Activated naive CD8-positive, alpha-beta T cell treated with anti-CD3 and anti-CD28 coated beads, Interleukin-2, amount 10 ng/mL, durations not matched to agents 7 days and 5 days (primary cell): Measurements from ENCODE around the gene RSL24D1. TPM values are rescaled to one million over a fixed set of nuclear protein-coding genes. Genes with fewer than 3 reads are reported as not detected.
A peak's percentile ranks its signal among the peaks of the same experiment; 100 is the strongest.
"Not testable (repeated sequence)": the region's sequence is repeated elsewhere in the genome, so short reads cannot be mapped to it uniquely, and the experiment has no call there.

Experiments used
- ATAC-seq: fragments of 150-1000 bp; cut with Tn5 transposase; one replicate; pipeline ENCODE4 v1.10.0; 2021; ENCODE audit warnings: low read depth, moderate library complexity
- POLR2A ChIA-PET: fragments of 350-600 bp; sonication (Branson Sonifier 250); formaldehyde crosslinking; loops from one replicate; lab custom pipeline; 2021; ENCODE audit warnings: antibody characterized with exemption; lab: Charles Lee
- DNase-seq: peaks from one replicate; pipeline ENCODE4 v3.0.0; 2021
- H3K27ac Mint-ChIP-seq: one replicate; pipeline ENCODE4 v1.8.0; 2022; ENCODE audit warnings: mild to moderate bottlenecking, mixed read lengths
- H3K27me3 Mint-ChIP-seq: one replicate; pipeline ENCODE4 v1.8.0; 2022; ENCODE audit warnings: mild to moderate bottlenecking, moderate library complexity, mixed read lengths
- H3K36me3 Mint-ChIP-seq: one replicate; pipeline ENCODE4 v1.8.0; 2021; ENCODE audit warnings: mild to moderate bottlenecking, mixed read lengths
- H3K4me1 Mint-ChIP-seq: one replicate; pipeline ENCODE4 v1.8.0; 2021; ENCODE audit warnings: mixed read lengths
- H3K4me3 Mint-ChIP-seq: one replicate; pipeline ENCODE4 v1.8.0; 2022; ENCODE audit warnings: mild to moderate bottlenecking, moderate library complexity, mixed read lengths
- H3K9me3 Mint-ChIP-seq: one replicate; pipeline ENCODE4 v1.8.0; 2021; ENCODE audit warnings: mixed read lengths
- total RNA-seq, 2 experiments: library from RNA; stranded (reverse); gene quantifications; one replicate each; pipeline ENCODE4 v1.2.3, GENCODE V29; 2021

RSL24D1 gene
- total RNA-seq, 2 experiments from 2014 or later = 90.8 to 96.0 TPM

DNA sequence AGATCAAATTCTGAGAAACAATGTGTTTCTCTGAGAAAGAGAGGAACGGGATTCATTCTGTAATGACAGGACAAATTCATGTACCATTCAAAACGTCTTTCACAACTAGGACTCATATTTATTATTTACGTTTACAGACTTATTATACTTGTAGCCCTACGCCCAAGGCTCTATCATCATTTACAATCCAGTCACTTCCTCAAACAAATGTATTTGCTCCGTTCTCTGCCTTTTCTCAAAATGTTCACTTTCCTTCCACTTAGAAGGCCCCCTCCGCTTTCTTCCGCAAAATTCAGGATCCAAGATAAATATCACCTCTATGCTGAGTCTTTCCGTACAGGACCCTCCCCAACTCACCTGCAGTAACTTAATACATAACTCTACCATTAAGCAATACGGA, 745 bp downstream of the RSL24D1 start:
- Mint-ChIP-seq H3K27me3 (no peaks in the 10 kb centered on the region), H3K4me3 (no peak overlapping the region), H3K36me3 (peaks cover 19% of the 10 kb centered on the region), H3K9me3 (peaks cover 2% of the 10 kb centered on the region), H3K27ac (no peak overlapping the region), H3K4me1 (peaks cover 16% of the 10 kb centered on the region)
- no peak for ATAC-seq
- POLR2A ChIA-PET = no interaction called here
- DNase-seq = no peak

GRCh38 chr15:55194256-55194655, 2.5 kb downstream of the RSL24D1 start:
- Mint-ChIP-seq H3K27ac (no peak overlapping the region), H3K4me3 (no peak overlapping the region), H3K36me3 (peaks cover 18% of the 10 kb centered on the region), H3K27me3 (no peaks in the 10 kb centered on the region), H3K4me1 (peaks cover 16% of the 10 kb centered on the region), H3K9me3 (peaks cover under 1% of the 10 kb centered on the region)
- ATAC-seq (no peak), DNase-seq (no peak)
- POLR2A ChIA-PET = no interaction called here

DNA sequence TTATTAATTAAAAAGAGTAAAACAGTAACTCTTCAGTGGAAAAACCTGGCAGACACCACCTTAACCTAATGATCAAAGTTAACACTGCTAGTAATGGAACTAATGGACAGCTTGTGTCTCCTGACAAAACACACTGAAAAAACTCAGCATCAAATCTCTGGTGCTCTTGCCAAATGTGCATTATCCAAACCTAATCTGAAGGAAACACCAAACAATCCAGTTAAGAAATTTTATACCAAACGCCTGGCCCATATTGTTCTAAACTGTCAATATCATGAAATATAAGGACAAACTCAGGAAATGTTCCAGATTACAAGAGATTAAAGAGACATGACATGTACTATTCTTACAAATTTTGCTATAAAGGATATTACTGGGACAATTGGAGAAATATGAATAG, 10.4 kb downstream of the RSL24D1 start:
- Mint-ChIP-seq H3K9me3 (no peaks in the 10 kb centered on the region), H3K4me1 (peaks cover 19% of the 10 kb centered on the region), H3K27ac (no peak overlapping the region), H3K4me3 (no peak overlapping the region), H3K27me3 (no peaks in the 10 kb centered on the region), H3K36me3 (peaks cover 33% of the 10 kb centered on the region)
- ATAC-seq (no peak), DNase-seq (no peak)
- POLR2A ChIA-PET = no interaction called here

DNA sequence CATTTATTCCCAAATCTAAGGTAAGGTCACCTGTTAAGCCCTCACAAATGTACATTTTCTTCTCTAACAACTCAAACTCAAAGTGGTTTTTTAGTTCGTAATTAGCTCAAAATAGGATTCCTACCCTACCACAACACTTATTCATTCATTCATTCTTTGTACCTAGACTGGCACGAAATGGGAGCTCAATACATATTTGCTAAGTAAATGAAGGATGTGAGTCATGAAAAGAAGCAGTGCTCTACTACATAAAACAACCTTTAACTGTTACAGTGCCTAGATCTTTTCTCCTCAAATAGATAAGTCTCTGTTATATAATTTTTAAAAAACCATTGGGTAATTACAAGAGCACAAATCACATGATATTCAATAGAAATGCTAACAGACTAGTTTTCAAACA, 13.1 kb downstream of the RSL24D1 start:
- POLR2A ChIA-PET = interaction anchor here (0.6 kb wide), 1 partner anchor 253 kb away, joined by 3 read pairs; no protein-coding TSS in a partner anchor
- H3K4me3 Mint-ChIP-seq = no peak overlapping the region
- no peaks in the 10 kb centered on the region for H3K27me3 Mint-ChIP-seq
- peaks cover 15% of the 10 kb centered on the region for H3K4me1 Mint-ChIP-seq
- no peak overlapping the region for H3K27ac Mint-ChIP-seq
- no peaks in the 10 kb centered on the region for H3K9me3 Mint-ChIP-seq
- DNase-seq (no peak), ATAC-seq (no peak)
- peaks cover 28% of the 10 kb centered on the region for H3K36me3 Mint-ChIP-seq

DNA sequence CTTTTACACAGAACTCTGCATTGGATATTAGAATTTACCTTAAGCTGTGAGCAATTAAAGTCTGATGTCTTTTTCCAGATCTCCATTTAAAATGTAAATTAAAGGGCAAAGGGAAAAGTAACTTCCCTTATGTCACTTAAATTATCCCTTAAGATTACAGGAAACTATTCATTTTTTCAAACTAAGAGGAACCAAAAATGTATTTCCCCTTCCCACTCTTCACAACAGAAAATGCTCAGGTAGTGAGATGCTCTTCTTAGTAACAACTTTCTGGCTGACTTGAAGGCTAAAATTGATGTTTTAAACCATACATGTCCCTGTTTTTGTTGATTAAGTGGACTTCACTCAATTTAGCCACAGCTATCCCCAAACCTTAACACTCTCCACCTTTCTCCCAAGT, 17.6 kb downstream of the RSL24D1 start:
- H3K4me3 Mint-ChIP-seq = no peak overlapping the region
- H3K36me3 Mint-ChIP-seq = peaks cover 14% of the 10 kb centered on the region

DNA sequence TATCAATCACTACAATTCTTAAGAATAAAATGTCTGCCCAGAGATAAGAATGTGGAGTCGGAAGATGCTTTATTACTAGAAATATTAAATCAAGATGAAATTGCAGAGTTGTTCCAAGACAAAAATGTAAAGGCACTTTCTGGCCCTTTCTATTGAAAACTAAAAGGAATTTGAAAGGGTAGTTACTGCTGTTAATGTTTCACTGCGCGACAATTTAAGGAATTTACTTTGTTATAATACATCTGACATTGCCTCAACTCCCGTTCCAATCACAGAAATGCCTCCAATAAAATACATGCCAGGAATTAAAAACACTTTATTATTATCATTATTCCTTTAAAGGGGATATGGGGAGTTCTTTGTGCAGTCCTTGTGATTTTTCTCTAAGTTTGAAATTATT, 26.4 kb downstream of the RSL24D1 start:
- H3K4me3 Mint-ChIP-seq = no peak overlapping the region
- H3K36me3 Mint-ChIP-seq = no peaks in the 10 kb centered on the region
- no peaks in the 10 kb centered on the region for H3K9me3 Mint-ChIP-seq
- DNase-seq (no peak), ATAC-seq (no peak)
- H3K4me1 Mint-ChIP-seq = no peaks in the 10 kb centered on the region
- no peaks in the 10 kb centered on the region for H3K27me3 Mint-ChIP-seq
- POLR2A ChIA-PET = no interaction called here
- no peak overlapping the region for H3K27ac Mint-ChIP-seq

More for the DNA sequence above, 17.6 kb downstream of the RSL24D1 start:
- Mint-ChIP-seq H3K4me1 (peaks cover under 1% of the 10 kb centered on the region), H3K9me3 (no peaks in the 10 kb centered on the region), H3K27ac (no peak overlapping the region), H3K27me3 (no peaks in the 10 kb centered on the region)
- no peak for ATAC-seq
- no peak for DNase-seq
- POLR2A ChIA-PET = interaction anchor here (0.7 kb wide), 1 partner anchor 17 kb away, joined by 3 read pairs; the partner anchor contains the start of gene RSL24D1

DNA sequence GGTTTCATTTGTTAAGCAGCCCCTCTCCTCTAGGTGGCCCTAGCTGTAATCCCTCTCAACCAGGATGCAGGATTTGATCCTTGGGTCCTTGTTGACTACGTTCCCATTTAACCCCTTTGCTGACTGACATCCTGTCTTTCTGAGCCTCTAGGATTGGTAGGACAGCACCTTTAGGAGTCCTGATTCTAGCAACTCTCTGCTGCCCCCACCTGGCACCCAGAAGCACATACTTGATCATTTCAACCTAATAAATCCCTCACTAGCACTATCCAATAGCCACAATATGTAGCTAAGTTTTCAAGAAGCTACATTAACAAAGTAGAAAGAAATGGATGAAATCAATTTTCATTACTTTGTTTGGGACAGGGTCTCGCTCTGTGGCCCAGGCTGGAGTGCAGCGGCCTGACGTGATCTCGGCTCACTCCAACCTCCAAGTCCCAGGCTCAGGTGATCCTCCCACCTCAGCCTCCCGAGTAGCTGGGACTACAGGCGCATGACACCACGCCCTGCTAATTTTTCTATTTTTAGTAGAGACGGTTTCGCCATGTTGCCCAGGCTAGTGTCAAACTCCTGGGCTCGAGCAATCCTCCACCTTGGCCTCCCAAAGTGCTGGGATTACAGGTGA, 28.3 kb downstream of the RSL24D1 start:
- POLR2A ChIA-PET = no interaction called here
- H3K36me3 Mint-ChIP-seq = no peaks in the 10 kb centered on the region
- ATAC-seq = peak; percentile 67
- peak; percentile 59 for DNase-seq
- H3K27me3 Mint-ChIP-seq = no peaks in the 10 kb centered on the region
- H3K9me3 Mint-ChIP-seq = no peaks in the 10 kb centered on the region
- H3K27ac Mint-ChIP-seq = no peak overlapping the region
- no peak overlapping the region for H3K4me3 Mint-ChIP-seq
- H3K4me1 Mint-ChIP-seq = no peaks in the 10 kb centered on the region

DNA sequence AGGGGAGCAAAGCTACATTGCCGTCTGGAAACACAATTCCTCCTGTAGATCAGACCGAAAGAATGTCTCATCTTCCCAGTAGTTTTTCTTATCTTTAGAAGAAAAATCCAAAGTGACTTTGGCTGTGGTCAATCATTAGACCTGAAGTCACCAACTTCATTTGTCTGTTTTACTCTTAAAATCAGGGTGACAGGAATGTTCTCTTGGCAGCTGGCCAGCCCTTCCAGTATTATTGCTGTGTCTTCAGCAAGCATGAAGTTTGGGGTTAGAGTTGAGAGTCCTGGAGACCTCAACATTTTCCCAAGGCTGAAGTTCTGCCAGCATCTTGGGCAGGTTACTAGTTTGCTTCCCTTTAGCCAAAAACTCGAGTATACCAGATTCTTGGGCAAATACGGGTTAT, 32.5 kb downstream of the RSL24D1 start:
- H3K9me3 Mint-ChIP-seq = no peaks in the 10 kb centered on the region
- POLR2A ChIA-PET = no interaction called here

DNA sequence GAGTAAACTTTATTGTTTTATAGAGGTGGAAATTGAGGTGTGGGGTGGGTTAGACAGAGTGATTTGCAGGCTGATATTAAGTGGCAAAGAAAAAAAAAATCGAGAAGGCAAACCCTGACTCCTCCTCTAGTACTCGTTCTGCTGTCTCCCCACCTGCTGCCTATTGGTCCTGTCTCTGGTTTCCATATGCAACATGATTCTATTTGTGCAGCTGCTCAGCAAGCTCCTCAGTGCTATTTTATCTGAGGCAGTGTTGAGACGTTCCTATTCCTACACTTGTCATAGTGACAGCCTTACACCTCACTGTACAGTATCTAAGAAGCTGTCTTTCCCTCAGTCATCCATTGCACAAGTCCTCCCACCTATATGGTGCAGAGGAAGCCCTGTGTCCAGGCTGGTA, 45.1 kb downstream of the RSL24D1 start:
- no peak overlapping the region for H3K4me3 Mint-ChIP-seq
- POLR2A ChIA-PET = no interaction called here
- H3K9me3 Mint-ChIP-seq = no peaks in the 10 kb centered on the region
- DNase-seq (no peak), ATAC-seq (no peak)
- no peak overlapping the region for H3K27ac Mint-ChIP-seq
- peaks cover 1% of the 10 kb centered on the region for H3K27me3 Mint-ChIP-seq
- no peaks in the 10 kb centered on the region for H3K36me3 Mint-ChIP-seq
- H3K4me1 Mint-ChIP-seq = no peaks in the 10 kb centered on the region

More for the DNA sequence above, 32.5 kb downstream of the RSL24D1 start:
- Mint-ChIP-seq H3K27ac (no peak overlapping the region), H3K4me3 (no peak overlapping the region), H3K4me1 (no peaks in the 10 kb centered on the region), H3K36me3 (no peaks in the 10 kb centered on the region), H3K27me3 (peaks cover 3% of the 10 kb centered on the region)
- ATAC-seq (no peak), DNase-seq (no peak)

DNA sequence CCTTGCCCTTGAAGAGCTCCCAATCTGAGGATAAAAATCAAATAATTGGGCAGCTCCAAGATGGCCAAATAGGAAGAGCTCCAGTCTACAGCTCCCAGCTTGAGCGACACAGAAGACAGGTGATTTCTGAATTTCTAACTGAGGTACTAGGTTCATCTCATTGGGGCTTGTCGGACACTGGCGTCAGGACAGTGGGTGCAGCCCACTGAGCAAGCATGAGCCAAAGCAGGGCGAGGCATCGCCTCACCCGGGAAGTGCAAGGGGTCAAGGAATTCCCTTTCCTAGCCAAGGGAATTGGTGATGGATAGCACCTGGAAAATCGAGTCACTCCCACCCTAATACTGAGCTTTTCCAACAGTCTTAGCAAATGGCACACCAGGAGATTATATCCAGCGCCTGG, 53.6 kb downstream of the RSL24D1 start:
- H3K27ac Mint-ChIP-seq, H3K36me3 Mint-ChIP-seq, H3K4me1 Mint-ChIP-seq, DNase-seq, H3K9me3 Mint-ChIP-seq, ATAC-seq, H3K4me3 Mint-ChIP-seq, H3K27me3 Mint-ChIP-seq, POLR2A ChIA-PET: not testable (repeated sequence)

DNA sequence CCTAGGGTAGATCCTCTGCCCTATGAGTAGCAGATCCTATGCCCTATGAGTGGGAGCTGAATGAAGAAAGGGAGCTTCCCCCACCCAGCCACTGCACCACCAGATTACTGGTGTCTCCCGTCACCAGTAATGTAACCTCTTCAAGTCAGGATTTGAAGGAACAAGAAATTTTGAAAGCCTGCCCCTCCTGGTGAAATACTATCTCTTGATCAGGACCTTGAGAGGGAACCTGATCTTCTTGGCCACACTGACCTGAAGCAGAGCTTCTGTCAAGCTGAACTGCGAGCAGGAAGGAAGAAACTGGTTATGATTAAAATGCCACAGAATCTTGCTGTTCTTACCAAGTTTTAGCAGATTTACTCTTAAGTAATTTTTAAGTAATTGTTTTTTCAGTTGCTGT, 62.8 kb downstream of the RSL24D1 start:
- DNase-seq (no peak), ATAC-seq (no peak)
- Mint-ChIP-seq H3K27me3 (peaks cover 7% of the 10 kb centered on the region), H3K36me3 (peaks cover 6% of the 10 kb centered on the region), H3K27ac (no peak overlapping the region), H3K4me1 (no peaks in the 10 kb centered on the region), H3K4me3 (no peak overlapping the region), H3K9me3 (peaks cover 22% of the 10 kb centered on the region)
- POLR2A ChIA-PET = no interaction called here

DNA sequence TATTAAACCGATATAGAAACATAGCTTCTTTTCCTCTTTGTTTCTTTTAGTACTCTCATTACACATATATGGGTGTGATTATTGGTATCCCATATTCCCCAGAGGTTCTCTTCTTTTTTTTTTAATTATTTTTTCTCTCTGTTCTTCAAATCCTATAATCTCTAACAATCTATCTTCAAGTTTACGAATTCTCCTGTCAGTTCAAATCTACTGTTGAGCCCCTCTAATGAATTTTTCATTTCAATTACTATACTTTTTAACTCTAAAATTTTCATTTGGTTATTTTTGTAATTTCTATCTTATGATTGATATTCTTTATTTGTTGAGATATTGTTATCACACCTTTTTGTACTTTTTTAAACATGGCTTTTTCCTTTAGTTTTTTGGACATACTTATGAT, 64.1 kb downstream of the RSL24D1 start:
- Mint-ChIP-seq H3K4me1 (no peaks in the 10 kb centered on the region), H3K36me3 (peaks cover 6% of the 10 kb centered on the region), H3K27me3 (no peaks in the 10 kb centered on the region), H3K27ac (no peak overlapping the region), H3K4me3 (no peak overlapping the region), H3K9me3 (peaks cover 17% of the 10 kb centered on the region)
- POLR2A ChIA-PET = no interaction called here
- DNase-seq (no peak), ATAC-seq (no peak)
